ENCODE measurements around the gene RAD9A.

GRCh38 chr11:67397536-67397935 is 5.8 kb downstream of the RAD9A start:
- no peak for TF ChIP-seq POLR2AphosphoS5 (IDR thresholded peaks at IDR 0.05)
- no peak for TF ChIP-seq POLR2A (IDR thresholded peaks at IDR 0.05)
- no peak for TF ChIP-seq CTCF (IDR thresholded peaks at IDR 0.05)

Measured in breast epithelium (tissue), 3 donors.